ENCODE data around the gene TENT5A.

GRCh38 chr6:81761197-81761596 lies 8.7 kb upstream of the TENT5A start:
- TF ChIP-seq PRDM1 (tag by site-specific recombination; IDR thresholded peaks at IDR 0.05) (no peak), ZNF677 (tag by site-specific recombination; IDR thresholded peaks at IDR 0.05) (no peak), PRDM10 (tag by site-specific recombination; IDR thresholded peaks at IDR 0.05) (no peak), ZNF660 (tag by site-specific recombination; IDR thresholded peaks at IDR 0.05) (no peak), CTCF (tag by site-specific recombination; IDR thresholded peaks at IDR 0.05) (no peak), ZBTB11 (tag by site-specific recombination; conservative IDR thresholded peaks at IDR 0.05; ENCODE audit: low read depth) (no peak)
